ENCODE measurements around the gene PRDX6. TPM values are rescaled to one million over a fixed set of nuclear protein-coding genes. Genes with fewer than 3 reads are reported as not detected.
"Not testable (repeated sequence)": the region's sequence is repeated elsewhere in the genome, so short reads cannot be mapped to it uniquely, and the experiment has no call there.

PRDX6 gene
- total RNA-seq, 2 experiments from 2014 or later: 129 to 136 TPM

GRCh38 chr1:173470608-173471007 is 6.5 kb upstream of the PRDX6 start:
- no peak overlapping the region for H3K27ac Mint-ChIP-seq
- H3K4me3 Mint-ChIP-seq: no peak overlapping the region
- ChIA-PET CTCF (no interaction called here), POLR2A (no interaction called here)
- peaks cover 23% of the 10 kb centered on the region for H3K4me1 Mint-ChIP-seq (ENCODE audit: low read depth)
- intact Hi-C loops (cut with micrococcal nuclease): loop anchor here (10.0 kb wide), 2 partner anchors 684 to 1524 kb away; partner anchors contain the start of genes CACYBP and RABGAP1L
- H3K9me3 Mint-ChIP-seq: peaks cover 51% of the 10 kb centered on the region
- H3K36me3 Mint-ChIP-seq: peaks cover 59% of the 10 kb centered on the region
- no peak for DNase-seq
- H3K27me3 Mint-ChIP-seq: no peaks in the 10 kb centered on the region

DNA sequence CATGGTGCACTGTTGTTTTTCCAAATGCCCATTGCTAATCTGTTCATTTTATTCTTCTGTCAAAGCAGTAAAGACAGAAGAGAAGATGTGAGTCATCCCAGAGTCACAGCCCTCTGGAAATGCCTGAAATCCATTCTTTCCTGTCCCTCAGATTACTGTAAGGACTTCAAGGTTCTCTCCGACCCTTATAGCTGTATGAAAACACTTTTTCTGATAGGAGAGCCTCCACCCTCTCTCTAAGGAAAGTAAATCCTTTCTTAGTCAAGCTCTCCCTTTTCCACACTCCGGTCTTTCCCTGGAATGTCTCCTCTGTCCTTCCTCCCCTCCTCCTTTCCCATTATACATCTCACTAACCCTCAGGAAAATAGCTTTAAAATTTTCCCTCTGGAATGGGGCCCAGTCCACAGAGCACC is 3.5 kb upstream of the PRDX6 start:
- POLR2A ChIA-PET: no interaction called here

DNA sequence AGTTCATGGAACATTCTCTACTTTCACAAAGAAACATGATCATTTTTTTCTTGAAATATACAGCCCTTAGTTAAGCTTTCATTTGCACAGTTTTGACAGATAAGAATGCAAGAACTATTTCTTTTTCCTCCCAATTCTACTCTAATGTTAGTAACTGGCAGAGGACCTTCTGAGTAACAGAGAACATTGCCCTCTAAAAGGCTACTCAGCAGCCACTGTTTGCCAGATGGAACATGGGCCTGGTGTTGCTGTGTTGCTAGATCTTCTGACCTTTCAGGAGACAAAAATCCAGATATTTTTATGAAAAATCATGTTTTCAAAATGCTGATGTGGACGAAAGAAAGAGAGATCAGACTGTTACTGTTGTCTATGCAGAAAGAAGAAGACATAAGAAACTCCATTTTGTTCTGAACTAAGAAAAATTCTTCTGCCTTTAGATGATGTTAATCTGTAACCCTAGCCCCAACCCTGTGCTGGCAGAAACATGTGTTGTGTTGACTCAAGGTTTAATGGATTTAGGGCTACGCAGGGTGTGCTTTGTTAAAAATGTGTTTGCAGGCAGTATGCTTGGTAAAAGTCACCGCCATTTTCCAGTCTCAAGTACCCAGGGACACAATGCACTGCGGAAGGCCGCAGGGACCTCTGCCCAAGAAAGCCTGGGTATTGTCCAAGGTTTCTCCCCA is 2.9 kb upstream of the PRDX6 start:
- H3K9me3 Mint-ChIP-seq: peaks cover 28% of the 10 kb centered on the region
- POLR2A ChIA-PET: no interaction called here
- no peak overlapping the region for H3K27ac Mint-ChIP-seq
- peaks cover 39% of the 10 kb centered on the region for H3K4me1 Mint-ChIP-seq (ENCODE audit: low read depth)
- intact Hi-C loops (cut with micrococcal nuclease): loop anchor here (10.0 kb wide), 2 partner anchors 681 to 1521 kb away; partner anchors contain the start of genes CACYBP and RABGAP1L
- H3K27me3 Mint-ChIP-seq: no peaks in the 10 kb centered on the region
- peaks cover 32% of the 10 kb centered on the region for H3K36me3 Mint-ChIP-seq
- H3K4me3 Mint-ChIP-seq: peak overlapping the region; percentile 2
- no peak for DNase-seq
- CTCF ChIA-PET: no interaction called here

More for the DNA sequence above, 3.5 kb upstream of the PRDX6 start:
- DNase-seq: no peak
- CTCF ChIA-PET: interaction anchor here (0.8 kb wide), 1 partner anchor 43 kb away, joined by 3 read pairs; no protein-coding TSS in a partner anchor
- Mint-ChIP-seq H3K4me1 (ENCODE audit: low read depth) (peaks cover 35% of the 10 kb centered on the region), H3K4me3 (no peak overlapping the region), H3K9me3 (peaks cover 34% of the 10 kb centered on the region), H3K36me3 (peaks cover 38% of the 10 kb centered on the region), H3K27me3 (no peaks in the 10 kb centered on the region), H3K27ac (no peak overlapping the region)
- intact Hi-C loops (cut with micrococcal nuclease): loop anchor here (10.0 kb wide), 2 partner anchors 681 to 1521 kb away; partner anchors contain the start of genes CACYBP and RABGAP1L

DNA sequence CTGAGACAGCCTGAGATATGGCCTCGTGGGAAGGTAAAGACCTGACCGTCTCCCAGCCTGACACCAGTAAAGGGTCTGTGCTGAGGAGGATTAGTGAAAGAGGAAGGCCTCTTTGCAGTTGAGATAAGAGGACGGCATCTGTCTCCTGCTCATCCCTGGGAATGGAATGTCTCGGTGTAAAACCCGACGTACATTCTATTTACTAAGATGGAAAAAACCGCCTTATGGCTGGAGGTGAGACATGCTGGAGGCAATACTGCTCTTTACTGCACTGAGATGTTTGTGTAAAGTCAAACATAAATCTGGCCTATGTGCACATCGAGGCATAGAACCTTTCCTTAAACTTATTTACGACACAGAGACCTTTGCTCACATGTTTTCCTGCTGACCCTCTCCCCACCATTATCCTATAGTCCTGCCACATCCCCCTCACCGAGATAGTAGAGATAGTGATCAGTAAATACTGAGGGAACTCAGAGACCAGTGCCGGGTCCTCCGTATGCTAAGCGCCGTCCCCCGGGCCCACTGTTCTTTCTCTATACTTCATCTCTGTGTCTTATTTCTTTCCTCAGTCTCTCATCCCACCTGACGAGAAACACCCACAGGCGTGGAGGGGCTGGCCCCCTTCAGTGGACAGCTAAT is 2.2 kb upstream of the PRDX6 start:
- Mint-ChIP-seq H3K4me1 (ENCODE audit: low read depth) (peaks cover 46% of the 10 kb centered on the region), H3K4me3 (peak overlapping the region; percentile 34), H3K9me3 (peaks cover 24% of the 10 kb centered on the region), H3K36me3 (peaks cover 33% of the 10 kb centered on the region)
- CTCF ChIA-PET: interaction anchor here (0.6 to 7.4 kb wide), 3 partner anchors 45 to 1455 kb away, joined by 3 to 60 read pairs (median 8); no protein-coding TSS in a partner anchor
- H3K27me3 Mint-ChIP-seq, H3K27ac Mint-ChIP-seq, POLR2A ChIA-PET, DNase-seq: not testable (repeated sequence)
- intact Hi-C loops (cut with micrococcal nuclease): loop anchor here (10.0 kb wide), 2 partner anchors 680 to 1520 kb away; partner anchors contain the start of genes CACYBP and RABGAP1L

DNA sequence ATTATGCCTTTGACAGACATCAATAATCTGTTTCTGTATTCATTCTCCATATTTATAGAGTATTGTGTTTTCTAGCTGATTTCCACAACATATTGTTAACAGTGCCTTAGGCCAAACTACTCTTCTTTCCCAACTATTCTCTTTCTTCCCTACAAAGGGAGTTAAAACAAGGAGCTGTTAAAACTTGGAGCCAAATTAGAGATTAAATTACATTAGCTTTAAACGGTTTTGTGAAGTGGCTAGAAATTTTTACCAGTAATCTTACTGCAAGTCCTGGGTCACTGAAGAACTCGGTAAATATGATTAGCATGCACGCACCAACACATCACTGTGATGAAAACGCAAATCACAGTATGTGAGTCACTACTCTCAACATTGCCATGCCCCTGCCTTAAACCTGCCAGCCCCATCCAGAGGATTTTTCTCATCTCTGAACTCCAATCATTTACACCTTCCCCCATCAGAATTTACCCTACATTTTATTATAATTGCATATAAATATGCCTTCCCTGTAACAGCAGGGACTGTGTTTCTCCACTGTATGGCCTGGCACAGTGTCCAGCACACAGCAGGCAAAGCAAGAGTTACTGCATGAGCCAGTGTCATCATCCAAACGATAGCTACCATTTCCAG is 1.5 kb upstream of the PRDX6 start:
- intact Hi-C loops (cut with micrococcal nuclease): loop anchor here (1.0 to 10.0 kb wide), 4 partner anchors 44 to 1519 kb away; partner anchors contain the start of genes CACYBP, RABGAP1L and ZBTB37
- H3K9me3 Mint-ChIP-seq: peaks cover 16% of the 10 kb centered on the region
- POLR2A ChIA-PET: interaction anchor here (0.7 to 2.7 kb wide), 4 partner anchors 239 to 943 kb away, joined by 3 to 15 read pairs (median 6); partner anchors contain the start of genes CENPL, DARS2, GAS5 and KLHL20
- H3K36me3 Mint-ChIP-seq: peaks cover 31% of the 10 kb centered on the region
- peaks cover 50% of the 10 kb centered on the region for H3K4me1 Mint-ChIP-seq (ENCODE audit: low read depth)
- peak; percentile 49 for DNase-seq
- CTCF ChIA-PET: interaction anchor here (0.6 to 7.4 kb wide), 5 partner anchors 45 to 1454 kb away, joined by 3 to 60 read pairs (median 8); partner anchors contain the start of genes CENPL, DARS2 and KLHL20
- no peaks in the 10 kb centered on the region for H3K27me3 Mint-ChIP-seq
- peak overlapping the region; percentile 81 for H3K4me3 Mint-ChIP-seq
- H3K27ac Mint-ChIP-seq: peak overlapping the region; percentile 90

DNA sequence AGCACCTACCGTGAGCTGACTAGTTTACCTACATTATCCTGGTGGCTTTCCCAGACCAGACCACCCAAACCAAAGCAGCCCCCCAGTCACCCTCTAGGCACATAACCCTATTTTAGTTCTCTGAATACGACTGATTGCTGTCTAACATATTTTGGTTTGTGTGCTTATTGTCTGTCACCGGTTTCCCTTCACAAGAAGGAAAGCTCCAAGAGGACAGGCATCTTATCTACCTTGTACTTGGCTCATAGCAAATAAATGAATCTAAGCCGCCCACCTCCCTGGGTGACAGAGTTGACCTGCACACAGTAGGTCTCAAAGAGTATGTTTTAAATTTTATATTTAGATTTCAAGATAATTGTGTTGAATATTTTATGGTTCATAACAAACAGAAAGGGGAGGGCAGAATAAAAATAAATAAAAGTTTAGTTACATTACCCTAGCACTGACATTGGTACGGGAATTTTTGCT is 904 bp upstream of the PRDX6 start:
- ChIA-PET POLR2A (interaction anchor here (0.7 to 2.7 kb wide), 6 partner anchors 21 to 944 kb away, joined by 3 to 15 read pairs (median 6); partner anchors contain the start of genes CENPL, DARS2, GAS5 and KLHL20), CTCF (interaction anchor here (0.9 to 7.4 kb wide), 5 partner anchors 46 to 734 kb away, joined by 3 to 60 read pairs (median 8); partner anchors contain the start of genes CENPL, DARS2 and KLHL20)
- Mint-ChIP-seq H3K27ac (peak overlapping the region; percentile 90), H3K36me3 (peaks cover 26% of the 10 kb centered on the region), H3K9me3 (peaks cover 11% of the 10 kb centered on the region), H3K4me1 (ENCODE audit: low read depth) (peaks cover 50% of the 10 kb centered on the region), H3K27me3 (no peaks in the 10 kb centered on the region), H3K4me3 (peak overlapping the region; percentile 81)
- DNase-seq: peak; percentile 18
- intact Hi-C loops (cut with micrococcal nuclease): loop anchor here (1.0 to 10.0 kb wide), 4 partner anchors 45 to 1519 kb away; partner anchors contain the start of genes CACYBP, RABGAP1L and ZBTB37

- ChIA-PET POLR2A (interaction anchor here (0.7 to 2.7 kb wide), 6 partner anchors 22 to 944 kb away, joined by 3 to 15 read pairs (median 6); partner anchors contain the start of genes CENPL, DARS2, GAS5 and KLHL20), CTCF (interaction anchor here (0.9 to 7.4 kb wide), 5 partner anchors 46 to 735 kb away, joined by 3 to 60 read pairs (median 8); partner anchors contain the start of genes CENPL, DARS2 and KLHL20)
- Mint-ChIP-seq H3K27ac (peak overlapping the region; percentile 90), H3K4me3 (peak overlapping the region; percentile 84), H3K36me3 (peaks cover 23% of the 10 kb centered on the region), H3K27me3 (no peaks in the 10 kb centered on the region), H3K4me1 (ENCODE audit: low read depth) (peaks cover 53% of the 10 kb centered on the region), H3K9me3 (peaks cover 5% of the 10 kb centered on the region)
- DNase-seq: peak; percentile 90
- intact Hi-C loops (cut with micrococcal nuclease): loop anchor here (1.0 to 10.0 kb wide), 6 partner anchors 45 to 1518 kb away; partner anchors contain the start of genes CACYBP, CENPL, DARS2 and KLHL20
Measured at GRCh38 chr1:173476665-173477285, 360 bp upstream of the PRDX6 start.

DNA sequence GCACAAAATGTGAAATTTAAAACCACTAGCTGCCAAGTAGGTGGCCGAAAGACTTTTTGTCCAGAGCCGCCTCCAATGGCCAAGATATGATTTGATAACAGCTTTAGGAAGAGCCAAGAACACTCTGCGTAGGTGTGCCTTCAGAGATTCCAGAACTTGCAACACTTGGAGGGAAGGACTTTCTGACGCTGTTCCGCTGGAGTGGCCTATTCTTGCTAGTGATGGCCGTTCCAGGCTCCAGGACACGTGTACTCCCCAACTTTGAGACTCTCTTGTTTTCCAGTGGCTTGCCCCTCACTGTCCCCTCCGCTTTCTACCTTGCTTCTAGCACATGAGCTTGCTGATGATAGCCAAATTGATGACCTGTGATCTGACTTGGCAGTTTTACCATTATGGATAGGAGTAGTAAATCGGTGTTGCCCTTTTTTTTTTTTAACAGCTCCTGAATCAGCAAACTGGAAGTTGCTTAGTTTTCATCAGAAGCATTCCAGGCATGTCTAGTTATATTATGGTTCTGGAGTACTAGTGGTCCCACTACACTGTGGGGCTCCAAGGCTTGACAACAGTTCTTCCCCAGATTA is 1.0 kb downstream of the PRDX6 start:
- ChIA-PET POLR2A (interaction anchor here (1.4 to 2.7 kb wide), 4 partner anchors 12 to 390 kb away, joined by 4 to 15 read pairs (median 8); partner anchors contain the start of genes GAS5, KLHL20 and ZBTB37), CTCF (interaction anchor here (1.4 to 7.4 kb wide), 3 partner anchors 9 to 393 kb away, joined by 3 to 60 read pairs (median 4); no protein-coding TSS in a partner anchor)

DNA sequence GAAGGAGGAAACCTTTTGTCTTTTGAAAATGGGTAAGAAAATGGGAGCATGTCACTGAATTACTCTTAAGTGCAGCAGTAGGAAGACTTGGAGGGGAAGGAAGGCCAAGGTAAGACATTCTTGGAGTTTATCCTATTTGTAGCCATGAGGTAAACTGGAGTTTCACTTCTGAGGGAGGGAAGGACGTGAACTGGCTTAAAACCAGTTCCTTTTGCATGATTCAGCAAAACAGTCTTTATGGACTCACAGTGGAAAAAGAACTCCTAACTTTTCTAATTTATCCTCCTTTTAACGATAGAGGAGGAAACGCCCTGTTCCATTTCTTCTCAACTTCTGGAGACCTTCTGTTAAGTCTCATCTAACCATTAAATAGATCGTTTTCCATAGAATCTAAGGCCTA is 2.5 kb downstream of the PRDX6 start:
- Mint-ChIP-seq H3K27me3 (no peaks in the 10 kb centered on the region), H3K9me3 (no peaks in the 10 kb centered on the region), H3K4me1 (ENCODE audit: low read depth) (peaks cover 49% of the 10 kb centered on the region), H3K27ac (no peak overlapping the region), H3K4me3 (peak overlapping the region; percentile 10), H3K36me3 (peaks cover 30% of the 10 kb centered on the region)
- POLR2A ChIA-PET: no interaction called here
- no peak for DNase-seq
- CTCF ChIA-PET: interaction anchor here (1.5 to 7.4 kb wide), 2 partner anchors 49 to 391 kb away, joined by 3 to 60 read pairs; no protein-coding TSS in a partner anchor
- intact Hi-C loops (cut with micrococcal nuclease): loop anchor here (10.0 kb wide), 2 partner anchors 675 to 1515 kb away; partner anchors contain the start of genes CACYBP and RABGAP1L

More for the DNA sequence above, 1.0 kb downstream of the PRDX6 start:
- no peak for DNase-seq
- H3K4me3 Mint-ChIP-seq: peak overlapping the region; percentile 84
- intact Hi-C loops (cut with micrococcal nuclease): loop anchor here (1.0 to 10.0 kb wide), 3 partner anchors 544 to 1517 kb away; partner anchors contain the start of genes CACYBP, RABGAP1L and RC3H1
- peak overlapping the region; percentile 78 for H3K27ac Mint-ChIP-seq
- no peaks in the 10 kb centered on the region for H3K27me3 Mint-ChIP-seq
- H3K36me3 Mint-ChIP-seq: peaks cover 26% of the 10 kb centered on the region
- peaks cover 62% of the 10 kb centered on the region for H3K4me1 Mint-ChIP-seq (ENCODE audit: low read depth)
- H3K9me3 Mint-ChIP-seq: no peaks in the 10 kb centered on the region

GRCh38 chr1:173481195-173481772 is 4.1 kb downstream of the PRDX6 start:
- H3K4me3 Mint-ChIP-seq: no peak overlapping the region
- POLR2A ChIA-PET: no interaction called here
- H3K27me3 Mint-ChIP-seq: no peaks in the 10 kb centered on the region
- peaks cover 36% of the 10 kb centered on the region for H3K4me1 Mint-ChIP-seq (ENCODE audit: low read depth)
- CTCF ChIA-PET: interaction anchor here (7.4 kb wide), 1 partner anchor 51 kb away, joined by 60 read pairs; no protein-coding TSS in a partner anchor
- H3K27ac Mint-ChIP-seq: no peak overlapping the region
- peaks cover 42% of the 10 kb centered on the region for H3K36me3 Mint-ChIP-seq
- no peak for DNase-seq
- intact Hi-C loops (cut with micrococcal nuclease): no loop called here
- H3K9me3 Mint-ChIP-seq: no peaks in the 10 kb centered on the region

All from activated CD4-positive, alpha-beta memory T cell treated with anti-CD3 and anti-CD28 coated beads for 36 hours (primary cell).